Measurements from ENCODE around the gene IGSF3.

IGSF3 gene

DNA sequence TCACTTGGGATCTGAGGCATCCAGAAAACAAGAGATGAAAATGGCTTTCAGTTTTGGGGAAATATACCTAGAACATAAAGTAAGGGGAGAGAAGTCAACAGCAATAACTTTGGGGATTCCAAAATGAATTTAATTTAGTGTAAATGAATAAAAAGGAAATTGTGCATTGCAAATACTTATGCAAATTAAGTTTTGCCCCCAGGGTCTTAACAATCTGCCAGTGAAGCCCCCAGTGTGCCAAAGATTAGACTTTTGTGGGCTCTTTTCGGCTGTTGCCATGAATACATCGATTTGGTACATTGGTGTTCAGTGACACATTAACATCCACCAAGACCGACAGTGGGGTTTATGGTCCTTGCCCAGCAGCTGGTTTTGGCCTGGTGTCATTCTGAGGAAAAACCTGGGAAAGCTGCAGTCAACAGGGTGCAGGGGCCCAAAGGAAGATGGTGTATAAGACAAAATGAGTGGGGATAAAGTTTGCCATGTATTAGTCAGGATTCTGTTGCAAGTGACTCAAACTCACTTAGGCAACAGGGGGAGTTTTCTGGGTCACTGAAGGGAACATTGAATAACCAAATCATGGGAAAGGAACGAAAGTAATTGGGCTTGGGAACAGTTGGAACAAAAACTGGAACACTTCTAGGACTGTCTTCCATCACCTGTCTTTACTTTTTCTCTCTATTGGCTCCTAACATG is 30.2 kb upstream of the IGSF3 start:
- no peak overlapping the region for H3K4me3 ChIP-seq (replicated peaks; ENCODE audit: insufficient read depth, low read length)
- TF ChIP-seq REST (IDR thresholded peaks at IDR 0.05; ENCODE audit: insufficient replicate concordance, low read depth): no peak
- TF ChIP-seq POLR2AphosphoS5 (IDR thresholded peaks at IDR 0.05; ENCODE audit: low read depth): no peak
- no peak for TF ChIP-seq SPI1 (IDR thresholded peaks at IDR 0.05; ENCODE audit: borderline replicate concordance, low read depth)
- no peak for TF ChIP-seq CTCF (IDR thresholded peaks at IDR 0.05; ENCODE audit: insufficient read depth, low read length)
- TF ChIP-seq GABPA (IDR thresholded peaks at IDR 0.05; ENCODE audit: low read depth): no peak
- H3K27ac ChIP-seq (replicated peaks): no peak overlapping the region

GRCh38 chr1:116694524-116694923 is 27.0 kb upstream of the IGSF3 start:
- Histone ChIP-seq H3K4me3 (replicated peaks; ENCODE audit: insufficient read depth, low read length) (no peak overlapping the region), H3K27ac (replicated peaks) (no peak overlapping the region), H3K27me3 (ENCODE audit: insufficient read depth, poor library complexity, severe bottlenecking) (no peaks in the 10 kb centered on the region)
- no peak for TF ChIP-seq CTCF (IDR thresholded peaks at IDR 0.05; ENCODE audit: insufficient read depth, low read length)
- DNase-seq (ENCODE audit: low read depth in 1 of 2, low spot score in 1 of 2): no peak

More for the DNA sequence above, 30.2 kb upstream of the IGSF3 start:
- H3K27me3 ChIP-seq (ENCODE audit: insufficient read depth, poor library complexity, severe bottlenecking): no peaks in the 10 kb centered on the region
- no peak for DNase-seq (ENCODE audit: low read depth in 1 of 2, low spot score in 1 of 2)

GRCh38 chr1:116693759-116694480 is 26.4 kb upstream of the IGSF3 start:
- Histone ChIP-seq H3K27me3 (ENCODE audit: insufficient read depth, poor library complexity, severe bottlenecking) (no peaks in the 10 kb centered on the region), H3K4me3 (replicated peaks; ENCODE audit: insufficient read depth, low read length) (no peak overlapping the region), H3K27ac (replicated peaks) (no peak overlapping the region)
- TF ChIP-seq POLR2AphosphoS5 (IDR thresholded peaks at IDR 0.05; ENCODE audit: low read depth): no peak
- DNase-seq (ENCODE audit: low read depth in 1 of 2, low spot score in 1 of 2): no peak

- DNase-seq (ENCODE audit: low read depth in 1 of 2, low spot score in 1 of 2): no peak
- Histone ChIP-seq H3K27me3 (ENCODE audit: insufficient read depth, poor library complexity, severe bottlenecking) (no peaks in the 10 kb centered on the region), H3K4me3 (replicated peaks; ENCODE audit: insufficient read depth, low read length) (no peak overlapping the region), H3K27ac (replicated peaks) (no peak overlapping the region)
- TF ChIP-seq CTCF (IDR thresholded peaks at IDR 0.05; ENCODE audit: insufficient read depth, low read length) (no peak), GABPA (IDR thresholded peaks at IDR 0.05; ENCODE audit: low read depth) (no peak), SPI1 (IDR thresholded peaks at IDR 0.05; ENCODE audit: borderline replicate concordance, low read depth) (no peak), REST (IDR thresholded peaks at IDR 0.05; ENCODE audit: insufficient replicate concordance, low read depth) (no peak), POLR2AphosphoS5 (IDR thresholded peaks at IDR 0.05; ENCODE audit: low read depth) (no peak)
These were observed 25.3 kb upstream of the IGSF3 start for GRCh38 chr1:116692879-116693278.
